ENCODE data around the gene ETDC.

DNA sequence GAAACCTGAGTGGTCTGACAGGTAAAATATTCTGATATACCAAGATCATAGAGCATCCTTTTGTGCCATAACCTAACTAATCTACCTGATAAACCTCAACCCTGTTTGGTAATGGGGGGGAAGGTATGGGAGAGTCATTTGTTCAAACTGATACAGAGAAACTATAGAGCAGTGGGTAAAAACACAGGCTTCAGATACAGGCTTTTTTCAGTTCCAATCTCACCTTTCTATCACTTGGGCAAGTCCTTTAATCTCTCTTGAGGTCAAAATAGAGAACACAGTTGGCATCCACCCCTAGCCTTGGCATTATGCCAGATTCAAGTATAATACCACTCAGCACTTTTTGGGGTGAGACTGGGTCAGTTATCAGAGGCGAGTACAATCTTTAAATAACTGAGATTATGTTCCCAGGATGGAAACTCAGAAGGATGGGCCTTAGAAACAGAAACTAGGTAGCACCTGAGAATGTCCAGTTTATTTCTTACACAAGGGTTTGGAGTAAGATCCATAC lies 880 bp upstream of the ETDC start:
- TF ChIP-seq POLR2A (IDR thresholded peaks at IDR 0.05), result no peak
- TF ChIP-seq, protein P1, sequence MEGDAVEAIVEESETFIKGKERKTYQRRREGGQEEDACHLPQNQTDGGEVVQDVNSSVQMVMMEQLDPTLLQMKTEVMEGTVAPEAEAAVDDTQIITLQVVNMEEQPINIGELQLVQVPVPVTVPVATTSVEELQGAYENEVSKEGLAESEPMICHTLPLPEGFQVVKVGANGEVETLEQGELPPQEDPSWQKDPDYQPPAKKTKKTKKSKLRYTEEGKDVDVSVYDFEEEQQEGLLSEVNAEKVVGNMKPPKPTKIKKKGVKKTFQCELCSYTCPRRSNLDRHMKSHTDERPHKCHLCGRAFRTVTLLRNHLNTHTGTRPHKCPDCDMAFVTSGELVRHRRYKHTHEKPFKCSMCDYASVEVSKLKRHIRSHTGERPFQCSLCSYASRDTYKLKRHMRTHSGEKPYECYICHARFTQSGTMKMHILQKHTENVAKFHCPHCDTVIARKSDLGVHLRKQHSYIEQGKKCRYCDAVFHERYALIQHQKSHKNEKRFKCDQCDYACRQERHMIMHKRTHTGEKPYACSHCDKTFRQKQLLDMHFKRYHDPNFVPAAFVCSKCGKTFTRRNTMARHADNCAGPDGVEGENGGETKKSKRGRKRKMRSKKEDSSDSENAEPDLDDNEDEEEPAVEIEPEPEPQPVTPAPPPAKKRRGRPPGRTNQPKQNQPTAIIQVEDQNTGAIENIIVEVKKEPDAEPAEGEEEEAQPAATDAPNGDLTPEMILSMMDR (IDR thresholded peaks at IDR 0.05), result no peak
